Tongue (tissue), 2 donors: ENCODE measurements around the gene RARG. TPM values are rescaled to one million over a fixed set of nuclear protein-coding genes. Genes with fewer than 3 reads are reported as not detected.
"Not testable (repeated sequence)": the region's sequence is repeated elsewhere in the genome, so short reads cannot be mapped to it uniquely, and the experiment has no call there.

Experiments used
- DNase-seq: peaks from one replicate; pipeline ENCODE4 v3.0.0-alpha.2; 2015
- total RNA-seq: library from RNA; depleted of rRNA; stranded (reverse); fragments of >200 nt; gene quantifications from one replicate; pipeline ENCODE4 v1.2.3, GENCODE V29; 2014

RARG gene
- total RNA-seq, 1 donor from 2014 or later: 47.1 TPM

GRCh38 chr12:53208435-53208834 lies 23.6 kb downstream of the RARG start:
- DNase-seq: no peak

DNA sequence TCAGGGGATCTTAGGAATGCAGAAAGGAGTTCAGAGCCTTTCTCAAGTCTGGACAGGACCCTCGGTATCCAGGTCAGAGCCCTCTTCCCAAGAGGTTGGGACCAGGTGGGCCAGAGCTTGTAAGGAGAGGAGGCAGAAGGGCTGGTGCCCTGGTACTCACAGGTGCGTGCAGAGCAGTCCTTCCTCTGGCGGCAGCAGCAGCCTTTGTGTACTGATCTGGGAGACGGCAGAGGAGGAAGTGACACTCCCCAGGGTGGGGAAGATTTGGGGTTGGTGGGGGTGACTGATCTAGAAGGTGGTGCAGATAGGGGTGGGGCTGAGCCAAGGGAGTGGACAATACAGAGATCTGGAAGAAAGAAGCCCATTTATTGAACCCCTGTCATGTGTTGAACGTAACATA lies 25.0 kb downstream of the RARG start, which contains the start of gene ITGB7:
TSS of gene ITGB7 (minus strand) at position 210 of the 400 bp plus-strand sequence. CDS start 6,808 bp downstream, outside the sequence.
- no peak for DNase-seq

DNA sequence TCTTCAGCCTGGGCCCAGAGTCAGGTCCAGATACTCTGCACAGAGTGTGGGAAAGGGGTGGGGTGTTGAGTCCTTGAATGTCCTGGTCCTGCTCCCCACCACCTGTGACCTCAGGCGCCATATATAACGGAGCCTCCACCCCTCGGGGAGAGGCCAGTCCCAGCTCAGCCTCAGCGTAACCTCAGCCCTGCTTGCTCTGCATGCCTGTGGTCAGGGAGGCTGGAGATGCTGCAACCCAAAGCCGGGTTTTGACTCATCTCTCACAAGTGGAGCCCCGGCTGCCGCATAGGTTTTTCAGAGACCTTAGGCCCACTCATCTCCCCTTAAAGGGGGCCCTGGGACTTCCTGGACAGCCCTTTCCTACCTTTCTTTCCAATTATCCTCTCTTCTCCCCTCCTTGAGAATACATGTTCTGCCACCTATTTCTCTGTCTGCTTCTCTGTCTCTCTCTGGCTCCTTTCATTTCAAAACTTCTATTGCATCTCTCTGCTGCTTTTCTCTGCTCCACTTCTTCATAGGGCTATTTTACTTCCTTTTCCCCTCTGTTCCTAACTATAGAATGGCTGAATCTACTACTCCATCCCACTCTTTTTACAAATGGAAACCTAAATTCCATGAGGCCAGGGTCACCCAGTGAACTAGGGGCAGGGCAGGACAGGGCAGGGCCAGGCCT lies 26.1 kb downstream of the RARG start:
- no peak for DNase-seq

- DNase-seq: no peak
Observed at GRCh38 chr12:53204351-53204750, 27.7 kb downstream of the RARG start.

DNA sequence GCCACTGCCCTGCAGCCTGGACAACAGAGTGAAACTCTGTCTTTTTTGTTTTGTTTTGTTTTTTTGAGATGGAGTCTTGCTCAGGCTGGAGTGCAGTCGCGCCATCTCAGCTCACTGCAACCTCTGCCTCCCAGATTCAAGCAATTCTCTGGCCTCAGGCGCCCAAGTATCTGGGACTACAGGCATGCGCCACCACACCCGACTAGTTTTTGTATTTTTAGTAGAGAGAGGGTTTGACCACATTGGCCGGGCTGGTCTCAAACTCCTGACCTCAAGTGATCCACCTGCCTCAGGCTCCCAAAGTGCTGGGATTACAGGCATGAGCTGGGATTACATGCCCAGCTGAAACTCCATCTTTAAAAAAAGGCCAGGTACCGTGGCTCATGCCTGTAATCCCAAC lies 29.7 kb downstream of the RARG start:
- not testable (repeated sequence) for DNase-seq

GRCh38 chr12:53201639-53202038 lies 30.4 kb downstream of the RARG start:
- no peak for DNase-seq

DNA sequence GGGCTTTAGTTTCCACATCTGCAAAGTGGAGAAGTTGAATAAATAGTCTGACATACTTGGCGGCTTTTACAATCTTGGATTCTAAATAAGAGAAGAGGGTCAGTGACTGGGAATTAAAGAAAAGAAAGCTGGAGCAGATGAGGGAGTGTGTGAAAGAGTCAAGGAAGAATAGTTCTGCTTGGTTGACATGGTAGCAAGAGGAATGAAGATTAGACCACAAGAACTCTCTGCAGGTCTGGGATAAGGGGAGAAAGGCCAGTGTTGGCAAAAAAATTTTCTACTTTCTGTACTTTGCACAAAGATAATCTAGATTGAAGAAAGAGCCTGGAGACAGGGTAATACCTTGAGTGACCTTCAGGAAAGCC lies 30.9 kb downstream of the RARG start:
- no peak for DNase-seq

- no peak for DNase-seq
Observed at GRCh38 chr12:53200458-53201176, 31.4 kb downstream of the RARG start.

DNA sequence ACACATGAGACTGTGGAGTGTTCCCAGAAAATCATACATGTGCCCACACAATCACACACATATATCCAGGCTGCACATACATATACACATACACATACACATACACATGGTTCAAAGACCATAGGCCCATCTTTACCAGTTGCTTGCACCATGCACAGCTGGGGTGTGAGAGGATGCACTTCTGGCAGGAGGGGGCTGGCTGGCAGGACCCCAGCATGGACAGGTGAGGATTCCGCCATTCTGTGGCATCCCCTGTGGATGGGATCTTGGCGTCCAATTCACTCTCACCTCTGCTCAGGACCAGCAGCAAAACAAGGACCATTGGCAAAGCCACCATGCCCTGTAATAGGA lies 31.9 kb downstream of the RARG start:
- no peak for DNase-seq

DNA sequence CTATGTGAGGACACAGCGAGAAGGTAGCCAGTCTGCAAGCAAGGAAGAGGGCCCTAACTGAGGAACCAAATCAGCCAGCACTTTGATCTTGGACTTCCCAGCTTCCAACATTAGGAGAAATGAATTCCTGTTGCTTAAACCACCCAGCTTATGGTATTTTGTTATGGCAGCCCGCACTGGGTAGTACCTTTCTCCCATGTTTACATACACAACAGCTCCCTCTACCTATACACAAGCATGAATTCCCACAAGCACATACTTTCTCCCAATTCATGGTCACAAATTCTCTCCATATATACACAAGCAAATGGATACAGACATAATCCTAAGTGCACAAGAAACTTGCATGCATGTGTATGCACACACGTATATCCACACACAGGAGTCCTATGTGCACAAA lies 32.3 kb downstream of the RARG start:
- DNase-seq: no peak

DNA sequence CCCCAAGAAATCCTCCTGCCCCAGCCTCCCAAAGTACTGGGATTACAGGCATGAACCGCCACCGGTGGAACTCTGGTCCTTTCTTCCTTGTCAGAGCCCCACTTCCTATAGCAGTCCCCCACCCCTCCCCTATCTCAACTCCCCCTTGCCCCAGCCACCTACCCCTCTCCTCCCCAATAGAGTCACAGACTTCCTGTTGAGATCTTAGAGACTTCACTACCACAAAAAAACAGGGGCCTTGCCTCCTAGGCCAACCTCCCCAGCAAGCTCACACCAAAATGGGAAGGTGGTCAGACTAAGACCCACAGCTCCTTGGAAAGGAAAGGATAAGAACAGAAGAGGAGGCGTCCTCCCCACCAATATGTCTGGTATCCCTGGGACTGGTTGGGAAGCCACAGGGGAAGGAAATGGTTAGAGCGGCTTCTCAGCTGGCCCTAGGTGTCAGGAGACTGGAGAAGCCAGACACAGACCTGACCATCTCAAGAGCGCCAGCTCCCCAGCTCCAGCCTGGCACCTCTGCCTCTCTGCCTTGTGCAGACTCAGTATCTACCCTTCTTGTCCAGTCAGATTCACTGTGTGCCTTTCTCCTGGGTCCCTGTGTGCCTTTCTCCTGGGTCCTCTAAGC lies 33.4 kb downstream of the RARG start:
- no peak for DNase-seq

GRCh38 chr12:53197011-53197640 lies 34.9 kb downstream of the RARG start:
- no peak for DNase-seq

- no peak for DNase-seq
Observed at GRCh38 chr12:53196486-53196885, 35.5 kb downstream of the RARG start.

DNA sequence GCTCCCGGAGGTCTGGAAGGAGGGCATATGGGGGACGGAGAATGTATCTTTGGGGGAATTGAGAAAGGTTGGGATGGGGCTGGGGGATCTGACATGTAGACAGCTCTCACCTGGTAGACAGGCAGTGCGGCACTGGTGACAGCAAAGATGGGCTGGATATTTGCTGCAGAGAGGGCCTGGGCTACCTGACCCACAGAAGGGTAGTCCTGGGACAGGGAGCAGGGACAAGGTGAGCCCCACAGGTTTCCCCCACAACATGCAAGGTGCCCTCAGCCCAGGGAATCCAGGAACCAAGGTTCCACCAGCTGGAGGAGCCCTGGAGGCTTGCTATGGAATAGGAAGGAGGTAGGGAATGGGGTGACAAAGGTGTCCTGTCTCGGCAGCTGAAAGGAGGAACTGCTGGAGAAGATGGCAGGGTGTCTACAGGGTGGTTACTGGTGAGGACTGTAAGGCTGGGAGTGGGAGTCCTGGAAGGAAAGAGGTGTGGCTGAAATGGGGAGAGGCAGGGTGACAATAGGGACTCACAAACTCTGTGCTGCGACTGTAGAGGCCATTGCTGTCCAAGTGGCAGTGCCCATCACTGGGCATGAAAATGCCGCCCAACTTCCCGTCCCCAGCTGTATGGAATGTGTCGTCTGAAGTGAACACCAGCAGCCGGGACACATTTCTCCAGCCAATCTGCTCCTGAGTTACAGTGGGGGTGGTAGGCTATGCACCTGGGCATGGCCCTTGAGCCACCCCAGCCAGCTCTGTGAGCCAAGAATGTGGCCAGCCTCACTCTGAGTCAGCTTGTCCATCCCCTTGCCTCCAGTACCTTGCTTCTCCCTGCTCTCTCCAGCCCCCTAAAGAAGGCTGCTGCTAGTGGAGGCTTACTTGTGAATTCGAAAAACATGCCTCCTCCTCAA lies 36.2 kb downstream of the RARG start:
- DNase-seq: no peak

DNA sequence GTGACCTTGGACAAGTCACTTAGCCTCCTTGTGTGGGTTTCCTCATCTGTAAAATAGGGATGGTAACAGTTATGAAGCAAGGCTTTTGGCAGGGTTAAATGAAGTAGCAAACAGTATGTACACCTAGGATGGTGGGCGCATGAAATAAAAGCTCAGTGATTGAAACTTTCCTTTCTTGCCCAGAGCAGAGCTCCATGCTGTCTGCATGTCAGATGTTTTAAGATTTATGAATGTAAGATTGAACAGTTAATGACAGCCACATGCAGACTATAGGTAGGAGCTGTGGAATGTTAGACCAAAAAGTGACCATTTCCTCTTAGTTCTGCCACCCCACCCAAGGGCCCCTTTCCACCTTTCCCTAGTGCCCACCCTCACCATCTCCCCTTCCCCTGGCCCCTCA lies 37.0 kb downstream of the RARG start:
- no peak for DNase-seq

DNA sequence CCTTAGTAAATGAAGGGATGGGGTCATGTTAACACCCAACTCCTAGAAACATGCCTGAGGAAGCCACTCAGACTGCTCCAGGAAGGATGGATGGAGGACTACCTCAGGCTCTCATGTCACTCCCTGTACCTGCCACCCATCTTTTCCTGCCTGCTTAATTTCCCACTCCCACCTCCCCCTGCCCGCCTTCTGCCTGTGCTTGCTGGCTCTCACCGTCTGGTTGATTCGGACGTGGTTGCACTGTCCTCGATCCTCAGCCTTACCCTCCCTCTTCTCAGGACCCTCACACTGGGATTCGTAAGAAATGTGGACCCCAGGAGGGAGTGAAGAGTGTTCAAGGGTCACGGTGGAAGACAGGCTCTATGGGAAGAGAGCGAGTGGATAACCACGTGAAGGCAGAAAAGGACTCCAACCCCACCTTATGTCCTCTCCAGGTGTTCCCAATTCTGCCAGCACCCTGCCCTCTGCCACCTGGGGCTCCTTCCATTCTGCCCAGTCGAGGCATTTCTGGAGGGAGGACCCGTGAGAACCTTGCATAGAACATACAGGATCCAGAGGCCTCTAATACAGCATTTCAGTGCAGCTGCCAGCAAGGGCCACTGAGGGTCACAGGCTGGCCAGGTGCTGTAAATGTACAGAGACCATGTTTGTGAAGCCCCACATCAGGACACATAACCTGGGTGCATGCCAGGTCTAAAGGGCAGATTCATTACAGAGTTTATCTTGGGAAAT lies 37.9 kb downstream of the RARG start:
- no peak for DNase-seq

DNA sequence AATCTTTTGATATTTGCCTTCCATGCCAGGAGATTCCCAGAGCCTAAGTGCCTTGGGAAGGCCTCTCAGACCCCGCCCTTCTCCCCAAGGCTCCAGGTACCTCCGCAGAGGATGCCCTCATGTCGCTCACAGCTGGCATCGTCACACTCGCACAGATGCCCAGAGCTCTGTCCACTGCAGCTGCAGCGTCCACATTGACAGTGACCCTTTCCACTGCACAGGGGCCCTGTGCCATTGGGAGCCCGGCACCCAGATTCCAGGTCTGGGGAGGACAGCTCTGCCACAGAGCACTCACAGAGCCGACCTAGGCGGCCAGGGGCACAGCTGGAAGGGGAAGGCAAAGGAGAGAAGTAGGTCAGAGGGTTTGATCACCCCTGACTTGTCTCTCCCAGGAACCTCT lies 39.0 kb downstream of the RARG start:
- no peak for DNase-seq

DNA sequence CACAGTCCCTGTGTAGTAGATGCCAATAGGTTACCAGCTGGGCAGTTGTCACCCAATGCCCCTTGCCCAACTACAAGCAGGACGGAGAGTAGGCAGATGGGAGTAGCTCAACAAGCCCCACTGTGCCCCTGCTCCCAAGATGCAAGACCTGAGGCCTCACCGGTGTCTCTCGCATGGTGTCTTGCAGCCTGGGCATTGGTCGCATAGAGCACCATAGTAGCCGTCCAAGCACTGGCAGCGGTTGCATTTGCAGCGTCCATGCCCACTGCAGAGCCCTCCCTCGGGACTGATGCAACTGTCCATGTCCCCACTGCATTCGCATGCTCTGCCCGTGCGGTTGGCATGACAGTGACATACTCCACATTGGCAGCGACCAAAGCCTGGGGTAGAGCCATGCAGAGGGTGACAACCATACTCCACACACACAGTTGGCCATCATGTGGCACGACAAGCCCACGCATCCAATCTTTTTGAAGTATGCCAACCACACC lies 39.4 kb downstream of the RARG start:
- no peak for DNase-seq

- no peak for DNase-seq
Observed at GRCh38 chr12:53191885-53192530, 40.0 kb downstream of the RARG start.

DNA sequence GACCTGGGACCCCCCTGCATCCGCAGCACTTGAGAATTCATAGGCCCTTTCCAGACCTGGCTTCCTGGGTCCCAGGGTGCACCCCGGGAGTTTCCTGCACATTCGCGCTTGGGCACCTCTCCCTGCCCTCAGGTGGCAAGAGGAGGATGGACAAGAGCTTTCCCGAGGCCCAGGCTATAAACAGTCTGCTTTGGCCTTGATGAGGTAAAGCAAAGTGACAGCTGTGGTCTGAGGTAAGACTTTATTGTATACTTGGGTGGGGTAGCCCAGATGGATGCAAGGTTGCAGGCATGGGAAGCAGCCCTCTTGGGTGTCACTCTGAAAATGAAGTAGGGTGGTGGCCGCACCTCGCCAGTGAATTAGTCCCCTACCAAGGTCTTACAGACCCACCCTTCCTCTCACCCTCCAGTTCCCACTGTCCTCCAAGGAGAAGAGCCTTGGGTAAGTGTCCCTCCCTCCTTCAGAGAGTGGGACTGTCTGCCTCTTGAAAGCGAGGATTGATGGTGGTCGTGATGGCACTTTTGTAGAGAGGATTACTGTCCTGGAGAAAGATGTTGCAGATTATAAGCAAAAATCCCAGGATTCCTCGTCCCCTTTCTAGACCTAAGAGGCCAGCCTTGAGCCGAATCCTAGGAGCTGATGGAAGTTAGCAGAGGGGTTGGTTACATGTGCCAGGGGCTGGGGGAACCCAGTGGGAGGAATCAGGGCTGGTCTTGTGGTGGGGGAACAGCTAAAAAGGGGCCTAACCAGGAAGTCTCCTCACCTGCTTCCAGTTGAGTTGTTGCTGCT lies 40.7 kb downstream of the RARG start:
- no peak for DNase-seq
